GM12875 (cell line): ENCODE data around the gene ADGRL3.

Experiments used
- H3K4me3 ChIP-seq: one replicate; pipeline ENCODE4 v1.5.1; 2011; ENCODE audit warnings: low read depth, low read length, control low read depth
- TF ChIP-seq, protein P1 (sequence below): IDR thresholded peaks from 2 replicates; pipeline ENCODE4 v1.5.1; 2011; ENCODE audit warnings: low read depth, mild to moderate bottlenecking, control low read depth, inconsistent platforms, low read length, moderate library complexity, borderline replicate concordance; ENCODE audit not compliant: insufficient read depth

Gene ADGRL3

DNA sequence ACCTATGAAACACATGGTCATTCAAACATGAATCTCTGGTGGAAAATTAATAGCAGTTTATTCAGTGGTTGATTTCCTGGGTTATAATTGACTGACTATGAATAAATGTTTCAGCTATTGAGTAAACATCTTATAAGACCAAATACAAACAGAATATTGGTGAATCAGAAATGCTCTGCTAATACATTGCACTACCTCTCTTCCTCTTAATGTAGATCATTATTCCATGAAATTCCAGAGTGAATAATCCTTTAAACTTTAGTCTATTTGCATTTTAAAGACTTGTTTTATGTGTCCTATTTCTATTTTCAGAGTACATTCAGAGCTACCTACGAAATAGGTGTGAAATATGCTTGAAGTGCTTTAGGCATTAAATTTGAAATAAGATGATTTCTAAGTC lies 715.4 kb downstream of the ADGRL3 start:
- no peak overlapping the region for H3K4me3 ChIP-seq
- TF ChIP-seq, protein P1, sequence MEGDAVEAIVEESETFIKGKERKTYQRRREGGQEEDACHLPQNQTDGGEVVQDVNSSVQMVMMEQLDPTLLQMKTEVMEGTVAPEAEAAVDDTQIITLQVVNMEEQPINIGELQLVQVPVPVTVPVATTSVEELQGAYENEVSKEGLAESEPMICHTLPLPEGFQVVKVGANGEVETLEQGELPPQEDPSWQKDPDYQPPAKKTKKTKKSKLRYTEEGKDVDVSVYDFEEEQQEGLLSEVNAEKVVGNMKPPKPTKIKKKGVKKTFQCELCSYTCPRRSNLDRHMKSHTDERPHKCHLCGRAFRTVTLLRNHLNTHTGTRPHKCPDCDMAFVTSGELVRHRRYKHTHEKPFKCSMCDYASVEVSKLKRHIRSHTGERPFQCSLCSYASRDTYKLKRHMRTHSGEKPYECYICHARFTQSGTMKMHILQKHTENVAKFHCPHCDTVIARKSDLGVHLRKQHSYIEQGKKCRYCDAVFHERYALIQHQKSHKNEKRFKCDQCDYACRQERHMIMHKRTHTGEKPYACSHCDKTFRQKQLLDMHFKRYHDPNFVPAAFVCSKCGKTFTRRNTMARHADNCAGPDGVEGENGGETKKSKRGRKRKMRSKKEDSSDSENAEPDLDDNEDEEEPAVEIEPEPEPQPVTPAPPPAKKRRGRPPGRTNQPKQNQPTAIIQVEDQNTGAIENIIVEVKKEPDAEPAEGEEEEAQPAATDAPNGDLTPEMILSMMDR: no peak

DNA sequence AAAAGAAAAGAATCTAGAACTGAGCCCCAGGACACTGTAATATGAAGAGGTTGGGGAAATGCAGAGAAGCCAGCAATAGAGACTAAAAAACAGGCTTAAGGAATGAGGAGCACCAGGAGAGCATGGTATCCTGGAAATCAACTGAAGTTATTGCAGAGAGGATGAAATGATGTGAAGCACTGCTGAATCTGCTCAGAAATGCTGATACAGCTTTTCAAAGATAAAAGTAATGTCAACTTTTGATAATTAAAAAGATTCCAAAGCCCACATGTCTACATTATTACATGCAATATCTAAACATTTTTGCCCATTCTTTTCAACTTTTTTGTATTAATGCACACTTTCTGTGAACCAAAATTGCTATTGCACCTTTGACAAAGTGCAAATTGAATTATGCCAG lies 718.4 kb downstream of the ADGRL3 start:
- TF ChIP-seq, protein P1: no peak
- H3K4me3 ChIP-seq: no peak overlapping the region

DNA sequence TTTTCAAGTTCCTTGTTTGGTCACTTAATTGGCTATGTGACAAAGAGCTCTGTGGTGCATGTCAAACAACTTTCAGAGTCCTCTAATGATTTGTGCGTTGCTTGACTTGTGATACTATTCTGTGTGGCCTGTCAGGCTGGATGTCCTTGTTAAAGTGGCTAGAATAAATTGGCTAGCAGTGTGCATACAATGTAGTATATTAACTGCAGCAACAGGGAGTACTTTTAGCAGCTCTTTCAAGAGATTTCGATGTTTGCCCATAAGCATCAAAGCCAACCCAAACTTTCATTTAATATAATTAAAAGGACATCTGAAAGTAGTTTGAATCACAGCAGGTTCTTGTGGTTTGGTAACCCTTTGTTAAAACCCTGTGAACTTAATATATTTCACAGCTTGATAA lies 718.9 kb downstream of the ADGRL3 start:
- TF ChIP-seq, protein P1: no peak

DNA sequence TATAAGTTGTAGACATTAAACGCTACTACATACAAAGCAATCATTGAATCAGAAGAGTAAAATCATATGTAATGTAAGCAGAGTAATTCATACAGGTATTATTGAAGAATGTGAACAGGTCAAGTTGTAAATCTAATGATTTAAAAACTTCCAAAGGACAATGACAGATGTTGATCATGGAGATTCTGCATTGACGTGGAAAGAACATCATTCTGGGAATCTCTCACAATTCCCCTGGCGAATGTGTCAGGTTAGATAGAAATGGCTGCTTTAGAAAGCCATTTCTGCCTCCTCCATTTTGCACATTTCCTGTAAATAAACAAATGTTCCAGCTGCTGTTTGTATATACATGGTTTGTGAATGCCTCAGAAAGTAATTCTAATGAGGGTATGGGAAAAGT lies 719.4 kb downstream of the ADGRL3 start:
- H3K4me3 ChIP-seq: no peak overlapping the region
- TF ChIP-seq, protein P1: no peak

More for the DNA sequence above, 718.9 kb downstream of the ADGRL3 start:
- H3K4me3 ChIP-seq: no peak overlapping the region

DNA sequence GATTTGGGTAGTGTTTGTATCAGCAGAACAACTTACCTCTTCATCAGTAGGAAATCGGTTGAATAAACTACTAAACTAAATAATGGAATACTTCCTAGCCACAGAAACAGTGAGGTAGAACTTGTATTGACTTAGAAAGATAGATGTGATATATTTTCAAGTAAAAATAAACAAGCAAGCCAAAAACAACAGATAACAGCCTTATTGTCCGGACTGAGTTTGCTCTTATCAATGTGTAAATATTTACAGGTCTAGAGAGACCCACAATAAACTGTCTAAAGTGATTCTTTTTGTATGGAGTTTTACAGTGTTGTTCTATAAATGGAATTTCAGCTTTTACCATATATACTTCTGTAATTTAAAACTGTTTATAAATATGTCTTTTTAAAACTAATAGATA lies 721.8 kb downstream of the ADGRL3 start:
- TF ChIP-seq, protein P1: no peak
- H3K4me3 ChIP-seq: no peak overlapping the region

DNA sequence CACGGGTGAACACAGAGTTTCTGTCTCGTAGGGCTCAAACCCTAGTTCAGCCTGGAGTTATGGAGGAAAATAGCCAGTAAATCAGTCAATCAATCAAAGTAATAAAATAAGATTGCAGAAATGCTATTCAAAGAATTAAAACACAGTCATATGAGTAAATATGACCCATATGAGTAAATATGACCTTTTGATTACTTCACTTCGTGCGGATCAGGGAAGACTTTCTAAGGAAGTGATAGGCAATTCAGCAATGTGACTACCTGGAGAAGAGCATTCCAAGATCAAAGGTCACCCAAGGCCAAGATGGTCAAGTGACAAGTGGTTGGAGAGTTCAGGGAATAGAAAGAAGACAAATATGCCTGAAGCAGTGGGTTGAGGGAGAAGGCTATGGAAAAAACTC lies 722.6 kb downstream of the ADGRL3 start:
- TF ChIP-seq, protein P1: no peak
- no peak overlapping the region for H3K4me3 ChIP-seq

DNA sequence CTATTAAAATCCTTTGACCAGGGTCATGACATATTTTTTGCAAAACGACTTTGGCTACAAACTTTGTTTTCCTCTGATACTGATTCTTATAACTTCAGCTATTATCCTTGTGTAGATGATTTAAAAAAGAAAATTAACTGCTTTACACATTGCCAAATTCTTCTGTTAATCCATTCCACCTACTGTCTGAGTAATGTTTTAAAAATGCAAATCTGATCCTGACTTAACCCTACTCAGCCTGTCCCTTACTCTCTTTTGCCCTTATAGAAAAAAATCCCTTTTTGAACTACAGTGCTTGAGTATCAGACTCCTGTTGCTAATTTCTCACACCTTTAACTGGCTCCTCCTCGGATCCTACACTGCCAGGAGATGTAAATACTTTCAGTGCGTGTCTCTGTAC lies 723.1 kb downstream of the ADGRL3 start:
- TF ChIP-seq, protein P1: no peak
- no peak overlapping the region for H3K4me3 ChIP-seq
